Measurements from ENCODE around the gene LILRA5. TPM values are rescaled to one million over a fixed set of nuclear protein-coding genes. Genes with fewer than 3 reads are reported as not detected.

The LILRA5 gene
- polyA plus RNA-seq, 1 donor from 2014 or later: not detected

- Histone ChIP-seq H3K4me3 (ENCODE audit: low read length) (no peak overlapping the region), H3K27ac (ENCODE audit: low read length) (no peak overlapping the region), H3K9ac (ENCODE audit: low read length) (no peak overlapping the region), H3K4me2 (ENCODE audit: low read length) (no peak overlapping the region), H3K79me2 (replicated peaks; ENCODE audit: insufficient read depth, low read length) (no peaks in the 10 kb centered on the region), H4K20me1 (ENCODE audit: insufficient read depth) (no peaks in the 10 kb centered on the region), H3F3A (ENCODE audit: insufficient read depth, low read length, poor library complexity, severe bottlenecking) (no peaks in the 10 kb centered on the region), H3K27me3 (ENCODE audit: insufficient read depth, low read depth, low read length) (no peaks in the 10 kb centered on the region), H3K36me3 (ENCODE audit: insufficient read depth, low read length) (no peaks in the 10 kb centered on the region), H3K9me2 (ENCODE audit: insufficient read depth, low read length) (no peaks in the 10 kb centered on the region), H2AFZ (ENCODE audit: low read depth, low read length) (no peak overlapping the region), H3K9me3 (ENCODE audit: low read length) (no peaks in the 10 kb centered on the region)
- TF ChIP-seq MXI1 (conservative IDR thresholded peaks at IDR 0.05; ENCODE audit: poor library complexity, severe bottlenecking): no peak
- no peak for TF ChIP-seq EP300 (conservative IDR thresholded peaks at IDR 0.05; ENCODE audit: poor library complexity, severe bottlenecking)
- TF ChIP-seq TAF1 (IDR thresholded peaks at IDR 0.05; ENCODE audit: low read depth): no peak
- no peak for TF ChIP-seq RAD21 (conservative IDR thresholded peaks at IDR 0.05)
- no peak for TF ChIP-seq SMC3 (conservative IDR thresholded peaks at IDR 0.05; ENCODE audit: poor library complexity)
- no peak for TF ChIP-seq EZH2 (IDR thresholded peaks at IDR 0.05; ENCODE audit: borderline replicate concordance, insufficient read depth, low read length, poor library complexity, severe bottlenecking)
- TF ChIP-seq REST (IDR thresholded peaks at IDR 0.05; ENCODE audit: borderline replicate concordance): no peak
- no peak for TF ChIP-seq POLR2AphosphoS5 (IDR thresholded peaks at IDR 0.05)
- TF ChIP-seq CTCF (IDR thresholded peaks at IDR 0.05; ENCODE audit: poor library complexity, severe bottlenecking): no peak
These were observed 28.3 kb upstream of the LILRA5 start for GRCh38 chr19:54341295-54341694.

GRCh38 chr19:54339646-54340358 is 26.8 kb upstream of the LILRA5 start:
- Histone ChIP-seq H3K27ac (ENCODE audit: low read length) (no peak overlapping the region), H3K9me3 (ENCODE audit: low read length) (no peaks in the 10 kb centered on the region), H3K9ac (ENCODE audit: low read length) (no peak overlapping the region), H3K36me3 (ENCODE audit: insufficient read depth, low read length) (no peaks in the 10 kb centered on the region), H3K4me3 (ENCODE audit: low read length) (no peak overlapping the region), H3F3A (ENCODE audit: insufficient read depth, low read length, poor library complexity, severe bottlenecking) (no peaks in the 10 kb centered on the region), H2AFZ (ENCODE audit: low read depth, low read length) (no peak overlapping the region), H3K4me2 (ENCODE audit: low read length) (no peak overlapping the region), H3K9me2 (ENCODE audit: insufficient read depth, low read length) (no peaks in the 10 kb centered on the region), H3K27me3 (ENCODE audit: insufficient read depth, low read depth, low read length) (no peaks in the 10 kb centered on the region), H3K79me2 (replicated peaks; ENCODE audit: insufficient read depth, low read length) (no peaks in the 10 kb centered on the region), H4K20me1 (ENCODE audit: insufficient read depth) (no peaks in the 10 kb centered on the region)
- no peak for TF ChIP-seq EZH2 (IDR thresholded peaks at IDR 0.05; ENCODE audit: borderline replicate concordance, insufficient read depth, low read length, poor library complexity, severe bottlenecking)
- TF ChIP-seq RAD21 (conservative IDR thresholded peaks at IDR 0.05): no peak
- TF ChIP-seq SMC3 (conservative IDR thresholded peaks at IDR 0.05; ENCODE audit: poor library complexity): no peak
- no peak for TF ChIP-seq TAF1 (IDR thresholded peaks at IDR 0.05; ENCODE audit: low read depth)
- TF ChIP-seq CTCF (IDR thresholded peaks at IDR 0.05; ENCODE audit: poor library complexity, severe bottlenecking): no peak
- no peak for TF ChIP-seq EP300 (conservative IDR thresholded peaks at IDR 0.05; ENCODE audit: poor library complexity, severe bottlenecking)
- no peak for TF ChIP-seq MXI1 (conservative IDR thresholded peaks at IDR 0.05; ENCODE audit: poor library complexity, severe bottlenecking)
- no peak for TF ChIP-seq REST (IDR thresholded peaks at IDR 0.05; ENCODE audit: borderline replicate concordance)
- no peak for TF ChIP-seq POLR2AphosphoS5 (IDR thresholded peaks at IDR 0.05)
